ENCODE results near the gene SDK2. TPM values are rescaled to one million over a fixed set of nuclear protein-coding genes. Genes with fewer than 3 reads are reported as not detected.
A peak's percentile ranks its signal among the peaks of the same experiment; 100 is the strongest.

The SDK2 gene
- total RNA-seq, 1 donor: under 0.01 TPM

DNA sequence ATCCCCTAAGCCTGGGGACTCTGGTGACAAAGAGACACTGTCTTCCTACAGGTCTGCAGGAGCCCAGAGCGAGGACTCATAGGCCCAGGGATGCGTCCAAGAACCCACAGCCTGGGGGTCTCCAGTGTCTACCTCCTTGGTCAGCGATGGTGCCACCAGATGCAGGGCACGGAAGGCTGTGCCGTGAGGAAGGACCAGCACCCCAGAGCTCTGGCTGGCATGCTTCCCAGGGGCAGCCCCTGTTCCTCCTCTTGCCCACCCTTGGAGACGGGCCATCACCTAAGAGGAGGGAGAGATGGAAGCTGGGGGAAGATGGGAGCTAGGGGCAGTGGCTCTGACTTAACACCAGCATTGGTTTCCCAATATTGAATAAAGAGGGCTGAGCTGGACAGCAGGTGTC, 125.2 kb downstream of the SDK2 start:
- H4K20me1 ChIP-seq (ENCODE audit: insufficient read depth, low read length): no peaks in the 10 kb centered on the region

DNA sequence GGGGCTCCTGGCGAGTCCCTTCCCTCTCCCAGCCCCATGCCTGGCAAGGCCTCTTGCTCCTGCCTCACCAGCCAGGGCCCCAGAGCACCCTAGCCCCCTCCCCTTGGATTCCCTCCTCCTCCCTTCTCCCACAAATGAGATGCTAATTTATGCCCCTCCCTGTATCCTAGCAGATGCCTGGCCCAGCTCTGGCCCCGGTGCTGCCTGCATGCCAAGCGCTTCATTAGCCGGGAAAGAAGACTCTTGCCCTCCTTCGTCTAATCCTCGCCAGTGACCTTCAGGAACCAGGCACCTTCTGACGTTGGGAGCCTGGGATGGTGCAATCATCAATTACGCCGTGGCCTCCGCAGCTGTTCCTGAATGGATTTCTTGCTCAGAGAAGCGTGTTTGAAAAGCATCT, 127.8 kb downstream of the SDK2 start:
- Histone ChIP-seq H3K4me1 (ENCODE audit: insufficient read depth, low read length) (no peaks in the 10 kb centered on the region), H3K4me2 (ENCODE audit: insufficient read depth, low read length) (no peak overlapping the region), H3K79me2 (ENCODE audit: insufficient read depth, low read length) (no peaks in the 10 kb centered on the region), H2AFZ (ENCODE audit: low read length) (no peak overlapping the region), H4K20me1 (ENCODE audit: insufficient read depth, low read length) (no peaks in the 10 kb centered on the region), H3K36me3 (ENCODE audit: insufficient read depth, low read length) (no peaks in the 10 kb centered on the region), H3K27ac (ENCODE audit: low read depth, low read length) (no peak overlapping the region), H3K4me3 (ENCODE audit: insufficient read depth, low read length) (no peak overlapping the region), H3K27me3 (ENCODE audit: insufficient read depth, low read length) (no peaks in the 10 kb centered on the region), H3K9me3 (ENCODE audit: low read depth, low read length) (no peaks in the 10 kb centered on the region)
- TF ChIP-seq, protein P1, sequence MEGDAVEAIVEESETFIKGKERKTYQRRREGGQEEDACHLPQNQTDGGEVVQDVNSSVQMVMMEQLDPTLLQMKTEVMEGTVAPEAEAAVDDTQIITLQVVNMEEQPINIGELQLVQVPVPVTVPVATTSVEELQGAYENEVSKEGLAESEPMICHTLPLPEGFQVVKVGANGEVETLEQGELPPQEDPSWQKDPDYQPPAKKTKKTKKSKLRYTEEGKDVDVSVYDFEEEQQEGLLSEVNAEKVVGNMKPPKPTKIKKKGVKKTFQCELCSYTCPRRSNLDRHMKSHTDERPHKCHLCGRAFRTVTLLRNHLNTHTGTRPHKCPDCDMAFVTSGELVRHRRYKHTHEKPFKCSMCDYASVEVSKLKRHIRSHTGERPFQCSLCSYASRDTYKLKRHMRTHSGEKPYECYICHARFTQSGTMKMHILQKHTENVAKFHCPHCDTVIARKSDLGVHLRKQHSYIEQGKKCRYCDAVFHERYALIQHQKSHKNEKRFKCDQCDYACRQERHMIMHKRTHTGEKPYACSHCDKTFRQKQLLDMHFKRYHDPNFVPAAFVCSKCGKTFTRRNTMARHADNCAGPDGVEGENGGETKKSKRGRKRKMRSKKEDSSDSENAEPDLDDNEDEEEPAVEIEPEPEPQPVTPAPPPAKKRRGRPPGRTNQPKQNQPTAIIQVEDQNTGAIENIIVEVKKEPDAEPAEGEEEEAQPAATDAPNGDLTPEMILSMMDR (IDR thresholded peaks at IDR 0.05; ENCODE audit: extremely low read depth, low read depth, low read length): no peak
- peak; percentile 53 for DNase-seq (ENCODE audit: insufficient read length, low spot score, missing footprints)

More for the DNA sequence above, 125.2 kb downstream of the SDK2 start:
- H3K4me1 ChIP-seq (ENCODE audit: insufficient read depth, low read length): no peaks in the 10 kb centered on the region
- no peaks in the 10 kb centered on the region for H3K36me3 ChIP-seq (ENCODE audit: insufficient read depth, low read length)
- no peak overlapping the region for H3K4me3 ChIP-seq (ENCODE audit: insufficient read depth, low read length)
- H3K79me2 ChIP-seq (ENCODE audit: insufficient read depth, low read length): no peaks in the 10 kb centered on the region
- TF ChIP-seq, protein P1 (IDR thresholded peaks at IDR 0.05; ENCODE audit: extremely low read depth, low read depth, low read length): no peak
- DNase-seq (ENCODE audit: insufficient read length, low spot score, missing footprints): peak; percentile 69
- H3K4me2 ChIP-seq (ENCODE audit: insufficient read depth, low read length): no peak overlapping the region
- no peaks in the 10 kb centered on the region for H3K9me3 ChIP-seq (ENCODE audit: low read depth, low read length)
- H3K27ac ChIP-seq (ENCODE audit: low read depth, low read length): no peak overlapping the region
- H2AFZ ChIP-seq (ENCODE audit: low read length): no peak overlapping the region
- H3K27me3 ChIP-seq (ENCODE audit: insufficient read depth, low read length): no peaks in the 10 kb centered on the region

- no peak overlapping the region for H3K4me2 ChIP-seq (ENCODE audit: insufficient read depth, low read length)
- H2AFZ ChIP-seq (ENCODE audit: low read length): no peak overlapping the region
- DNase-seq (ENCODE audit: insufficient read length, low spot score, missing footprints): no peak
- no peaks in the 10 kb centered on the region for H3K79me2 ChIP-seq (ENCODE audit: insufficient read depth, low read length)
- no peaks in the 10 kb centered on the region for H3K4me1 ChIP-seq (ENCODE audit: insufficient read depth, low read length)
- H3K27ac ChIP-seq (ENCODE audit: low read depth, low read length): no peak overlapping the region
- H3K9me3 ChIP-seq (ENCODE audit: low read depth, low read length): no peaks in the 10 kb centered on the region
- no peaks in the 10 kb centered on the region for H3K36me3 ChIP-seq (ENCODE audit: insufficient read depth, low read length)
- no peaks in the 10 kb centered on the region for H4K20me1 ChIP-seq (ENCODE audit: insufficient read depth, low read length)
- TF ChIP-seq, protein P1 (IDR thresholded peaks at IDR 0.05; ENCODE audit: extremely low read depth, low read depth, low read length): no peak
- H3K27me3 ChIP-seq (ENCODE audit: insufficient read depth, low read length): no peaks in the 10 kb centered on the region
- no peak overlapping the region for H3K4me3 ChIP-seq (ENCODE audit: insufficient read depth, low read length)
Measured at GRCh38 chr17:73514146-73514863, 129.9 kb downstream of the SDK2 start.

- Histone ChIP-seq H3K4me2 (ENCODE audit: insufficient read depth, low read length) (no peak overlapping the region), H3K36me3 (ENCODE audit: insufficient read depth, low read length) (no peaks in the 10 kb centered on the region), H4K20me1 (ENCODE audit: insufficient read depth, low read length) (no peaks in the 10 kb centered on the region), H3K4me3 (ENCODE audit: insufficient read depth, low read length) (no peak overlapping the region), H2AFZ (ENCODE audit: low read length) (no peak overlapping the region), H3K79me2 (ENCODE audit: insufficient read depth, low read length) (no peaks in the 10 kb centered on the region), H3K27ac (ENCODE audit: low read depth, low read length) (no peak overlapping the region), H3K9me3 (ENCODE audit: low read depth, low read length) (no peaks in the 10 kb centered on the region), H3K27me3 (ENCODE audit: insufficient read depth, low read length) (no peaks in the 10 kb centered on the region), H3K4me1 (ENCODE audit: insufficient read depth, low read length) (no peaks in the 10 kb centered on the region)
- no peak for DNase-seq (ENCODE audit: insufficient read length, low spot score, missing footprints)
- TF ChIP-seq, protein P1 (IDR thresholded peaks at IDR 0.05; ENCODE audit: extremely low read depth, low read depth, low read length): no peak
Measured at GRCh38 chr17:73513426-73513825, 130.8 kb downstream of the SDK2 start.
